Measurements from ENCODE around the gene ELK1. TPM values are rescaled to one million over a fixed set of nuclear protein-coding genes. Genes with fewer than 3 reads are reported as not detected.

The ELK1 gene
- total and polyA plus RNA-seq, 10 of the 15 experiments (the other 5 are each of a cell fraction or from before 2014, with no cell fraction given) = 4.1 to 55.5 (median 32.9) TPM

DNA sequence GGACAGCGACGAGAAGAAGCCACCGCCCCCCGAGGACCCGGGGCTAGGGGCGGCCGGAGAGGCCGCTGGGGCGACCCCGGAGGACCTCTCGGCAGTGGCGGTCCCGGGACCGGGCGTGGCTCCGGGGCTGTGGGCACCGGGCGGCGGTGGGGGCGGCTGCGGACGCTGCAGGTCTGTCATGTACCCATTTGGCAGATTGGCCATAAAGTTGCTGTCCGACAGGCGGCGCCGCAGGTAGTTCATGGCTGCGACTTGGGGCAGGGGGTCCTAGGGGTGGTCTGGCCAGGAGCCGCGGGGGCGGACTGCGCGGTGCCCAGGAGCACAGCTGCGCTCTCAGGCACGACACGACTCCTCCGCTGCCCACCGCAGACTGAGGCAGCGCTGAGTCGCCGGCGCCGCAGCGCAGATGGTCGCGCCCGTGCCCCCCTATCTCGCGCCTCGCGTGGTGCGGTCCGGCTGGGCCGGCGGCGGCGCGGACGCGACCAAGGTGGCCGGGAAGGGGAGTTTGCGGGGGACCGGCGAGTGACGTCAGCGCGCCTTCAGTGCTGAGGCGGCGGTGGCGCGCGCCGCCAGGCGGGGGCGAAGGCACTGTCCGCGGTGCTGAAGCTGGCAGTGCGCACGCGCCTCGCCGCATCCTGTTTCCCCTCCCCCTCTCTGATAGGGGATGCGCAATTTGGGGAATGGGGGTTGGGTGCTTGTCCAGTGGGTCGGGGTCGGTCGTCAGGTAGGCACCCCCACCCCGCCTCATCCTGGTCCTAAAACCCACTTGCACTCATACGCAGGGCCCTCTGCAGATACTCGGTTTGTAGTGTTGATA is 30.7 kb downstream of the ELK1 start, which contains the start of gene SYN1 (continued):
- TF ChIP-seq, protein P1, sequence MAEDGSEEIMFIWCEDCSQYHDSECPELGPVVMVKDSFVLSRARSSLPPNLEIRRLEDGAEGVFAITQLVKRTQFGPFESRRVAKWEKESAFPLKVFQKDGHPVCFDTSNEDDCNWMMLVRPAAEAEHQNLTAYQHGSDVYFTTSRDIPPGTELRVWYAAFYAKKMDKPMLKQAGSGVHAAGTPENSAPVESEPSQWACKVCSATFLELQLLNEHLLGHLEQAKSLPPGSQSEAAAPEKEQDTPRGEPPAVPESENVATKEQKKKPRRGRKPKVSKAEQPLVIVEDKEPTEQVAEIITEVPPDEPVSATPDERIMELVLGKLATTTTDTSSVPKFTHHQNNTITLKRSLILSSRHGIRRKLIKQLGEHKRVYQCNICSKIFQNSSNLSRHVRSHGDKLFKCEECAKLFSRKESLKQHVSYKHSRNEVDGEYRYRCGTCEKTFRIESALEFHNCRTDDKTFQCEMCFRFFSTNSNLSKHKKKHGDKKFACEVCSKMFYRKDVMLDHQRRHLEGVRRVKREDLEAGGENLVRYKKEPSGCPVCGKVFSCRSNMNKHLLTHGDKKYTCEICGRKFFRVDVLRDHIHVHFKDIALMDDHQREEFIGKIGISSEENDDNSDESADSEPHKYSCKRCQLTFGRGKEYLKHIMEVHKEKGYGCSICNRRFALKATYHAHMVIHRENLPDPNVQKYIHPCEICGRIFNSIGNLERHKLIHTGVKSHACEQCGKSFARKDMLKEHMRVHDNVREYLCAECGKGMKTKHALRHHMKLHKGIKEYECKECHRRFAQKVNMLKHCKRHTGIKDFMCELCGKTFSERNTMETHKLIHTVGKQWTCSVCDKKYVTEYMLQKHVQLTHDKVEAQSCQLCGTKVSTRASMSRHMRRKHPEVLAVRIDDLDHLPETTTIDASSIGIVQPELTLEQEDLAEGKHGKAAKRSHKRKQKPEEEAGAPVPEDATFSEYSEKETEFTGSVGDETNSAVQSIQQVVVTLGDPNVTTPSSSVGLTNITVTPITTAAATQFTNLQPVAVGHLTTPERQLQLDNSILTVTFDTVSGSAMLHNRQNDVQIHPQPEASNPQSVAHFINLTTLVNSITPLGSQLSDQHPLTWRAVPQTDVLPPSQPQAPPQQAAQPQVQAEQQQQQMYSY (CRISPR knock-in tag; IDR thresholded peaks at IDR 0.05) = no peak
- TF ChIP-seq ASH2L (IDR thresholded peaks at IDR 0.05; ENCODE audit: borderline replicate concordance, low read depth) = no peak
- peak; percentile 82; the same call in 1 of the 2 replicates for TF ChIP-seq CREB1 (IDR thresholded peaks at IDR 0.05; ENCODE audit: low read depth)
- TF ChIP-seq TCF12 (IDR thresholded peaks at IDR 0.05; ENCODE audit: low read depth, low read length) = no peak
- TF ChIP-seq NFYB (IDR thresholded peaks at IDR 0.05; ENCODE audit: insufficient read depth, low read depth, low read length) = no peak
- no peak for TF ChIP-seq RAD51 (IDR thresholded peaks at IDR 0.05)
- TF ChIP-seq CREM (IDR thresholded peaks at IDR 0.05; ENCODE audit: low read depth) = peak; percentile 85
- TF ChIP-seq YBX1 (IDR thresholded peaks at IDR 0.05) = no peak
- TF ChIP-seq MEF2A (IDR thresholded peaks at IDR 0.05; ENCODE audit: insufficient read depth, low read depth, low read length) = no peak
- TF ChIP-seq EGR1 (IDR thresholded peaks at IDR 0.05; ENCODE audit: borderline replicate concordance in 1 of 2, low read depth in 2 of 2, low read length in 2 of 2) = peak; percentile 65 to 95
- 0 out of 2 replicates have a peak, but pooled peaks have one; percentile 50 for TF ChIP-seq LARP7 (IDR thresholded peaks at IDR 0.05)
- TF ChIP-seq, protein P2, sequence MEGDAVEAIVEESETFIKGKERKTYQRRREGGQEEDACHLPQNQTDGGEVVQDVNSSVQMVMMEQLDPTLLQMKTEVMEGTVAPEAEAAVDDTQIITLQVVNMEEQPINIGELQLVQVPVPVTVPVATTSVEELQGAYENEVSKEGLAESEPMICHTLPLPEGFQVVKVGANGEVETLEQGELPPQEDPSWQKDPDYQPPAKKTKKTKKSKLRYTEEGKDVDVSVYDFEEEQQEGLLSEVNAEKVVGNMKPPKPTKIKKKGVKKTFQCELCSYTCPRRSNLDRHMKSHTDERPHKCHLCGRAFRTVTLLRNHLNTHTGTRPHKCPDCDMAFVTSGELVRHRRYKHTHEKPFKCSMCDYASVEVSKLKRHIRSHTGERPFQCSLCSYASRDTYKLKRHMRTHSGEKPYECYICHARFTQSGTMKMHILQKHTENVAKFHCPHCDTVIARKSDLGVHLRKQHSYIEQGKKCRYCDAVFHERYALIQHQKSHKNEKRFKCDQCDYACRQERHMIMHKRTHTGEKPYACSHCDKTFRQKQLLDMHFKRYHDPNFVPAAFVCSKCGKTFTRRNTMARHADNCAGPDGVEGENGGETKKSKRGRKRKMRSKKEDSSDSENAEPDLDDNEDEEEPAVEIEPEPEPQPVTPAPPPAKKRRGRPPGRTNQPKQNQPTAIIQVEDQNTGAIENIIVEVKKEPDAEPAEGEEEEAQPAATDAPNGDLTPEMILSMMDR (IDR thresholded peaks at IDR 0.05 in 2 of 3, conservative IDR thresholded peaks at IDR 0.05 in 1 of 3; ENCODE audit: control insufficient read depth in 2 of 3, extremely low read depth in 1 of 3, insufficient read depth in 1 of 3, low read depth in 3 of 3, low read length in 3 of 3) = peak in 2 of 3 experiments; percentile 26 to 34; a peak in 3 of 6 replicates
- no peak for TF ChIP-seq KDM1A (IDR thresholded peaks at IDR 0.05; ENCODE audit: borderline replicate concordance)
- TF ChIP-seq ZNF217 (IDR thresholded peaks at IDR 0.05) = no peak
- TF ChIP-seq, protein P3, sequence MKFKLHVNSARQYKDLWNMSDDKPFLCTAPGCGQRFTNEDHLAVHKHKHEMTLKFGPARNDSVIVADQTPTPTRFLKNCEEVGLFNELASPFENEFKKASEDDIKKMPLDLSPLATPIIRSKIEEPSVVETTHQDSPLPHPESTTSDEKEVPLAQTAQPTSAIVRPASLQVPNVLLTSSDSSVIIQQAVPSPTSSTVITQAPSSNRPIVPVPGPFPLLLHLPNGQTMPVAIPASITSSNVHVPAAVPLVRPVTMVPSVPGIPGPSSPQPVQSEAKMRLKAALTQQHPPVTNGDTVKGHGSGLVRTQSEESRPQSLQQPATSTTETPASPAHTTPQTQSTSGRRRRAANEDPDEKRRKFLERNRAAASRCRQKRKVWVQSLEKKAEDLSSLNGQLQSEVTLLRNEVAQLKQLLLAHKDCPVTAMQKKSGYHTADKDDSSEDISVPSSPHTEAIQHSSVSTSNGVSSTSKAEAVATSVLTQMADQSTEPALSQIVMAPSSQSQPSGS (IDR thresholded peaks at IDR 0.05; ENCODE audit: low read length) = peak; percentile 60; the same call in 1 of the 2 replicates
- TF ChIP-seq NR2F1 (conservative IDR thresholded peaks at IDR 0.05) = peak; percentile 55
- TF ChIP-seq RUNX3 (IDR thresholded peaks at IDR 0.05; ENCODE audit: low read length) = peak; percentile 37
- no peak for TF ChIP-seq SMAD5 (IDR thresholded peaks at IDR 0.05; ENCODE audit: low read depth)
- TF ChIP-seq, protein P4, sequence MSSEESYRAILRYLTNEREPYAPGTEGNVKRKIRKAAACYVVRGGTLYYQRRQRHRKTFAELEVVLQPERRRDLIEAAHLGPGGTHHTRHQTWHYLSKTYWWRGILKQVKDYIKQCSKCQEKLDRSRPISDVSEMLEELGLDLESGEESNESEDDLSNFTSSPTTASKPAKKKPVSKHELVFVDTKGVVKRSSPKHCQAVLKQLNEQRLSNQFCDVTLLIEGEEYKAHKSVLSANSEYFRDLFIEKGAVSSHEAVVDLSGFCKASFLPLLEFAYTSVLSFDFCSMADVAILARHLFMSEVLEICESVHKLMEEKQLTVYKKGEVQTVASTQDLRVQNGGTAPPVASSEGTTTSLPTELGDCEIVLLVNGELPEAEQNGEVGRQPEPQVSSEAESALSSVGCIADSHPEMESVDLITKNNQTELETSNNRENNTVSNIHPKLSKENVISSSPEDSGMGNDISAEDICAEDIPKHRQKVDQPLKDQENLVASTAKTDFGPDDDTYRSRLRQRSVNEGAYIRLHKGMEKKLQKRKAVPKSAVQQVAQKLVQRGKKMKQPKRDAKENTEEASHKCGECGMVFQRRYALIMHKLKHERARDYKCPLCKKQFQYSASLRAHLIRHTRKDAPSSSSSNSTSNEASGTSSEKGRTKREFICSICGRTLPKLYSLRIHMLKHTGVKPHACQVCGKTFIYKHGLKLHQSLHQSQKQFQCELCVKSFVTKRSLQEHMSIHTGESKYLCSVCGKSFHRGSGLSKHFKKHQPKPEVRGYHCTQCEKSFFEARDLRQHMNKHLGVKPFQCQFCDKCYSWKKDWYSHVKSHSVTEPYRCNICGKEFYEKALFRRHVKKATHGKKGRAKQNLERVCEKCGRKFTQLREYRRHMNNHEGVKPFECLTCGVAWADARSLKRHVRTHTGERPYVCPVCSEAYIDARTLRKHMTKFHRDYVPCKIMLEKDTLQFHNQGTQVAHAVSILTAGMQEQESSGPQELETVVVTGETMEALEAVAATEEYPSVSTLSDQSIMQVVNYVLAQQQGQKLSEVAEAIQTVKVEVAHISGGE (CRISPR knock-in tag; IDR thresholded peaks at IDR 0.05) = no peak
